Caco-2 (cell line): ENCODE data around the gene MAPK11. TPM values are rescaled to one million over a fixed set of nuclear protein-coding genes. Genes with fewer than 3 reads are reported as not detected.

Experiments
- BruUV-seq: library from RNA; stranded (reverse); fragments of 400-500 nt; replicated peaks from 2 replicates; lab custom pipeline; 2021; lab: Mats Ljungman, UMichigan
- CTCF ChIA-PET: fragments of 300-600 bp; sonication (Branson Sonifier 250); formaldehyde crosslinking; loops from one replicate; lab custom pipeline; 2022; ENCODE audit warnings: antibody characterized with exemption; lab: Charles Lee
- POLR2A ChIA-PET: fragments of 300-600 bp; sonication (Branson Sonifier 250); formaldehyde crosslinking; loops from one replicate; lab custom pipeline; 2022; ENCODE audit warnings: antibody characterized with exemption; lab: Charles Lee
- DNase-seq, 2 experiments: peaks; one replicate each; pipeline versions ENCODE4 v3.0.0 to v3.0.0-alpha.2; 2020 to 2022
- H3K27me3 ChIP-seq: replicated peaks from 2 replicates; pipeline ENCODE4 v1.6.0; 2011; ENCODE audit warnings: low read length; ENCODE audit not compliant: control insufficient read depth, insufficient read depth
- H3K36me3 ChIP-seq: 2 replicates; pipeline ENCODE4 v1.5.1; 2011; ENCODE audit warnings: low read length; ENCODE audit not compliant: control insufficient read depth, insufficient read depth
- H3K4me1 ChIP-seq: fragments of 250-450 bp; sonication (Bioruptor Pico); 2 replicates; pipeline ENCODE4 v1.5.1; 2020; ENCODE audit warnings: mild to moderate bottlenecking
- H3K4me3 ChIP-seq: 2 replicates; pipeline ENCODE4 v1.5.1; 2011; ENCODE audit warnings: low read depth, mild to moderate bottlenecking, control low read depth, low read length
- H3K9me3 ChIP-seq: fragments of 250-450 bp; sonication (Bioruptor Pico); 2 replicates; pipeline ENCODE4 v1.5.1; 2020; ENCODE audit warnings: mild to moderate bottlenecking, moderate library complexity
- H3K27ac Mint-ChIP-seq: one replicate; pipeline ENCODE4 v1.8.0; 2022; ENCODE audit warnings: mixed read lengths; ENCODE audit not compliant: unreplicated experiment
- H3K27me3 Mint-ChIP-seq: one replicate; pipeline ENCODE4 v1.8.0; 2022; ENCODE audit warnings: mixed read lengths; ENCODE audit not compliant: insufficient read depth, unreplicated experiment
- H3K36me3 Mint-ChIP-seq: one replicate; pipeline ENCODE4 v1.8.0; 2022; ENCODE audit warnings: mild to moderate bottlenecking, mixed read lengths; ENCODE audit not compliant: insufficient read depth, unreplicated experiment
- H3K4me1 Mint-ChIP-seq: one replicate; pipeline ENCODE4 v1.8.0; 2022; ENCODE audit warnings: low read depth, mixed read lengths; ENCODE audit not compliant: unreplicated experiment
- H3K4me3 Mint-ChIP-seq: one replicate; pipeline ENCODE4 v1.8.0; 2022; ENCODE audit warnings: mild to moderate bottlenecking, moderate library complexity, mixed read lengths; ENCODE audit not compliant: unreplicated experiment
- H3K9me3 Mint-ChIP-seq: one replicate; pipeline ENCODE4 v1.8.0; 2022; ENCODE audit warnings: mixed read lengths; ENCODE audit not compliant: unreplicated experiment
- CTCF ChIP-seq, 2 experiments: fragments of 200-600 bp in 1 of 2; IDR thresholded peaks; 1 replicate in 1 of 2; 2 replicates in 1 of 2; pipeline versions ENCODE4 v1.5.1 to v1.8.0; 2011 to 2022; ENCODE audit warnings: antibody characterized with exemption in 1 of 2, control low read depth in 1 of 2, inconsistent platforms in 1 of 2, low read depth in 1 of 2, low read length in 1 of 2, mild to moderate bottlenecking in 1 of 2, moderate library complexity in 1 of 2; ENCODE audit not compliant: insufficient read depth in 1 of 2, severe bottlenecking in 1 of 2, unreplicated experiment in 1 of 2
- intact Hi-C: fragments of 100-400 bp; cut with micrococcal nuclease; formaldehyde crosslinking; loops from one replicate; pipeline ENCODE4 v1.10.0; 2022; ENCODE audit not compliant: unreplicated experiment
- total RNA-seq: library from RNA; stranded (reverse); gene quantifications from 2 replicates; pipeline ENCODE4 v1.2.3, GENCODE V29; 2022

The MAPK11 gene
- total RNA-seq, 1 experiment from 2014 or later, result 1.3 TPM

- Mint-ChIP-seq H3K4me3 (peak within 1 kb of the TSS; percentile 76), H3K9me3 (no peaks in the 10 kb centered on the region), H3K36me3 (peaks cover 47% of the 10 kb centered on the region), H3K27me3 (no peaks in the 10 kb centered on the region), H3K4me1 (peaks cover 8% of the 10 kb centered on the region), H3K27ac (peak within 1 kb of the TSS; percentile 87)
- no peak for TF ChIP-seq CTCF (IDR thresholded peaks at IDR 0.05; ENCODE audit: insufficient read depth in 1 of 2, low read depth in 1 of 2, low read length in 1 of 2, severe bottlenecking in 1 of 2, unreplicated experiment in 1 of 2)
- BruUV-seq, result TSS peak; percentile 42
- Histone ChIP-seq H3K36me3 (peaks cover 9% of the 10 kb centered on the region; the same call in 1 of the 2 replicates), H3K9me3 (no peaks in the 10 kb centered on the region), H3K4me1 (peaks cover 10% of the 10 kb centered on the region), H3K27me3 (no peaks in the 10 kb centered on the region), H3K4me3 (peak within 1 kb of the TSS; percentile 58)
- DNase-seq, result peak; percentile 89 to 93
- ChIA-PET POLR2A (interaction anchor here (0.6 to 0.7 kb wide), 2 partner anchors 55 to 82 kb away, joined by 3 to 4 read pairs; no protein-coding TSS in a partner anchor), CTCF (interaction anchor here (2.5 kb wide), 1 partner anchor 98 kb away, joined by 8 read pairs; no protein-coding TSS in a partner anchor)
- intact Hi-C loops, result no loop called here
Observed at GRCh38 chr22:50244420-50245213, 25.6 kb downstream of the MAPK11 start, which contains the start of gene TUBGCP6. Gene TUBGCP6 (minus strand): TSS chr22:50245023. CDS start chr22:50244459, 564 bp downstream.

DNA sequence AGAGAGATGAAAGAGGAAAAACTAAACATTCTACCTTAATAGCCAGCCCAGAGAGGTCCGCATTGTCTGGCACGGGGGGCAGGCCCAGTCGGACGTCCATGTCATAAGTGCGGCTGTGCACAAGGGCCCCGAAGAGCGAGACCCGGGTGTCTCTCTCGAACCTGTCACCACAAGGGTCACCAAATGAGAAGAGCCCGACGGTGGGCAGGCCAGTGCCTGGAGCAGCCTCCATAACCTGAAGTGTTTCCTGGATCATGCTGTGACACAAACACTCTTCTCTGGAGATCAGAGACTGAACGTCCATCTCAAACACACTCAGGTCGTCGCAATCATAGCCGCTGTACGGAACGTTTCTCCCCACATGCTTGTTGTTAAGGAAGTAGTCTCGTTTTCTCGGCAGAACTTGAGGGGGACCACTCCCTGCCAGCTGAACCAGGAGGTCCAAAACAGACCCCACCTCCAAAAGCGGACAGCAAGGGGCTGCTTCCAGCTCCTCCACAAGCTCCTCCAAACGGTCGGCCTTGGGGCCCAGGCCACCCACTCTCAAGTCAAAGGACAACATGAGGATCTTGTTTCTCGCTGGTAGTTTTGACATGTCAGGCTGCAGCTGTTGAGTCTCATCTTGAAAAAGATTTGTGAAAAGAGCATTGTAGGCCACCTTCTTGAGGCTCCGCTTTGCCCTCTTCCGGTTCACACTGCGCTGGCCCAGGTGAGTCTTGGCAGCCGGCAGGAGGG, 26.3 kb downstream of the MAPK11 start:
- Histone ChIP-seq H3K4me3 (peak overlapping the region; percentile 58), H3K9me3 (no peaks in the 10 kb centered on the region), H3K27me3 (no peaks in the 10 kb centered on the region), H3K4me1 (peaks cover 8% of the 10 kb centered on the region), H3K36me3 (peaks cover 7% of the 10 kb centered on the region; the same call in 1 of the 2 replicates)
- CTCF ChIA-PET, result interaction anchor here (0.6 to 2.5 kb wide), 2 partner anchors 98 to 128 kb away, joined by 3 to 8 read pairs; no protein-coding TSS in a partner anchor
- Mint-ChIP-seq H3K9me3 (no peaks in the 10 kb centered on the region), H3K4me3 (peak overlapping the region; percentile 76), H3K36me3 (peaks cover 43% of the 10 kb centered on the region), H3K27ac (peak overlapping the region; percentile 87), H3K27me3 (no peaks in the 10 kb centered on the region), H3K4me1 (peaks cover 8% of the 10 kb centered on the region)
- DNase-seq, result no peak
- intact Hi-C loops, result no loop called here
- POLR2A ChIA-PET, result interaction anchor here (0.6 to 0.7 kb wide), 2 partner anchors 56 to 83 kb away, joined by 3 to 4 read pairs; no protein-coding TSS in a partner anchor
- BruUV-seq, result no TSS peak
- TF ChIP-seq CTCF (IDR thresholded peaks at IDR 0.05; ENCODE audit: insufficient read depth in 1 of 2, low read depth in 1 of 2, low read length in 1 of 2, severe bottlenecking in 1 of 2, unreplicated experiment in 1 of 2), result no peak

DNA sequence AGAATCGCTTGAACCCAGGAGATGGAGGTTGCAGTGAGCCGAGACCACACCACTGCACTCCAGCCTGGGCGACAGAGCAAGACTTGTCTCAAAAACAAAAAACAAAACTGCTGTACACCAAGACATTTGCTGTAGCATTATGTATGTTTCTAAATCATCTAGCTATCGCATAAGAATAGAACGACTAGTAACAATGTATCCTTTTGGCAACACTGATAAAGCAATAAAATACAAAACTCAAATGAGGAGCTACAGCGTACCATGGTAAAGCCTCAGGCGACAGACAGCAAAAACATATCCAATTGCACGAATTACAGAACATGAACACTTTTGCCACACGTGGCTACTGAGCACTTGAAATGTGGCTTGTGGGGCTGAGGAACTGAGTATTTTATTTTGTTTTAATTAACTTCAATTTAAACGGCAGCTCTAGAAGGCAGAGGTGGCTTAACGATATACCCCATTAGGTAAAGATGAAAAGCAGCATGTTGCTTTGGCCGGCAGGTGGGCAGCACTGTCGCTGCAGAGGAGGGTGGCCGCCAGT, 27.7 kb downstream of the MAPK11 start:
- POLR2A ChIA-PET, result no interaction called here

More for the DNA sequence above, 27.7 kb downstream of the MAPK11 start:
- peaks cover 8% of the 10 kb centered on the region for H3K4me1 Mint-ChIP-seq
- Histone ChIP-seq H3K4me3 (no peak overlapping the region), H3K9me3 (no peaks in the 10 kb centered on the region), H3K36me3 (peaks cover 2% of the 10 kb centered on the region; the same call in 1 of the 2 replicates), H3K4me1 (peaks cover 8% of the 10 kb centered on the region), H3K27me3 (no peaks in the 10 kb centered on the region)
- CTCF ChIA-PET, result no interaction called here
- no peak for TF ChIP-seq CTCF (IDR thresholded peaks at IDR 0.05; ENCODE audit: insufficient read depth in 1 of 2, low read depth in 1 of 2, low read length in 1 of 2, severe bottlenecking in 1 of 2, unreplicated experiment in 1 of 2)
- H3K4me3 Mint-ChIP-seq, result peak overlapping the region; percentile 76
- DNase-seq, result no peak
- no peaks in the 10 kb centered on the region for H3K9me3 Mint-ChIP-seq
- H3K27me3 Mint-ChIP-seq, result no peaks in the 10 kb centered on the region
- intact Hi-C loops, result no loop called here
- BruUV-seq, result no TSS peak
- H3K36me3 Mint-ChIP-seq, result peaks cover 36% of the 10 kb centered on the region
- no peak overlapping the region for H3K27ac Mint-ChIP-seq
